ENCODE measurements around the gene CHAF1A.
A peak's percentile ranks its signal among the peaks of the same experiment; 100 is the strongest.

CHAF1A gene

DNA sequence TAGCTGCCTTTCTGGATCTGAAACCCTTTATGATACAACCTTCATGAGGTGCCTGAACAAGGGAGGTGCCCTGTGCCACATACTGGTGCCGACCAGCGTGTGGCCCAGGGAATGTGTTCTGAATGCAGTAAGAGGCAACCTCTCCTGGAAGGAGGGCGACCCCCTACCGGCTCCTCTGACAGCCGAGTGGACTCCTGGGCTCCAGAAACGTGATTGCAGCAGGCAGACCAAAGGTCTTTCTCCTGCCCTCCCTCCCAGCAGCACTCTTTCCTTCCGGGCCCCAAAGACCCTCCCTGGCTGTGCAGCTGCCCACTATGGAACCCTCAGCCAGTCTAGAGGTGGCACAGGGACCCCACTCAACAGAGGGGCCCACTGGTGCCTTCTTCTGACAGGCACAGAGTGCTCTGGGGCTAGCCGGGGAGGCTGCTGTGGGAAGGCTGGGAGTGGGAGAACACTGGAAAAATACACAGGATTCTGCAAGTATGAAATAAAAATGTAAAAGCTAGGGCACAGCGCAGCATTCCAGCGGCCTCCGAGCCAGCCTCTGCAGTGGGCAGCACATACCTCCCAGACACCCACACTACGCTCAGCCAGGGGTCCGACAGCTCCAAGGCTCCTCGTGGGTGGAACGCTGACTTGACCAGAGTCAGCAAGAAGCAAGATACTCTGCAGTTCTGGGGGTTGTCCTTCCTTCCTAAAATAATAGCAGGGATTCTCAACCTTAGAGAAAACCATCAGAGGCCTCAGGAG is 17.0 kb upstream of the CHAF1A start:
- POLR2A ChIA-PET, result interaction anchor here (0.7 to 1.5 kb wide), 2 partner anchors 10 to 31 kb away, joined by 3 to 6 read pairs; no protein-coding TSS in a partner anchor
- H3K36me3 ChIP-seq (ENCODE audit: control insufficient read depth in 2 of 2, insufficient read depth in 1 of 2, low read length in 2 of 2), result peaks cover 0 to 29% of the 10 kb centered on the region in 2 experiments; a peak in 2 of 3 replicates
- H3K27ac ChIP-seq (ENCODE audit: extremely low read depth, low read depth, low read length), result no peak overlapping the region

DNA sequence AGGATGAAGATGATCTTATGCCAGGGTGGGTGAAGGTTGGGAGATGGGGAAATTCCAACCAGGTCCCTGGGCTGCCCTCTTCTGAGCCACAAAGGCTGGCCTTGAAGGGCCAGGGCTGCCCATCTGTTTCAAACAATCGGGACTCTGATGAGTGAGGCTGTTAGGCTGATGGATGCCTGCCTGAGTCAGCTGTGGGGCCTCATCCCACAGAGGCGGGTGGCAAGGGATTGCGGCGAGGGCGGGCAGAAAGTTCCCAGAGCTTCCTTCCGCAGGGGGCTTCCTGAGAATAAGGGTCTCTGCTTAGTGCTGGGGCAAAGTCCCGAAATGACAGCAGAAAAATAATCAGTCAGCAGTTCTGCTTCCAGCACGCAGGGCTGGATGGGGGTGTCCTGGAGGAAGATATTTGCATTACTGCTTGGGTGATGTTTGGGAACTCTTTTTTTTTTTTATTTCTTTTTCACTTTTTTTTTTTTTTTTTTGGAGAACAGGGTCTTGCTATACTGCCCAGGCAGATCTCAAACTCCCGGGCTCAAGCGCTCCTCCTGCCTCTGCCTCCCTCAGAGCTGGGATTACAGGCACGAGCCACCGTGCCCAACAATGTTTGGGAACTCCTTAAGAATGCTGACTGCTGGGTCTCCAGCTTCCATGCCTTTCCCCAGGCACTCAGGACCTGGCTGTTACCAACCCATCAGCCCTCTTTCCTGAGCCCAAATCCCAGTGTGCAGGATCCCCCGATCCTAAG is 16.2 kb upstream of the CHAF1A start:
- H3K36me3 ChIP-seq (ENCODE audit: control insufficient read depth in 2 of 2, insufficient read depth in 1 of 2, low read length in 2 of 2), result peaks cover 0 to 29% of the 10 kb centered on the region in 2 experiments; a peak in 2 of 3 replicates
- TF ChIP-seq RBAK (tag by site-specific recombination; IDR thresholded peaks at IDR 0.05) (no peak), ZNF423 (tag by site-specific recombination; IDR thresholded peaks at IDR 0.05) (no peak), ZBTB8A (tag by site-specific recombination; IDR thresholded peaks at IDR 0.05) (peak; percentile 53; the same call in 1 of the 2 replicates)
- POLR2A ChIA-PET, result interaction anchor here (0.7 to 1.5 kb wide), 3 partner anchors 11 to 56 kb away, joined by 3 to 9 read pairs (median 6); no protein-coding TSS in a partner anchor
- CTCF ChIA-PET, result interaction anchor here (0.6 to 1.0 kb wide), 3 partner anchors 9 to 42 kb away, joined by 4 to 7 read pairs (median 5); no protein-coding TSS in a partner anchor
- H3K4me1 ChIP-seq (ENCODE audit: control insufficient read depth, insufficient read depth, low read length), result peaks cover 11% of the 10 kb centered on the region
- no peak overlapping the region for H3K4me3 ChIP-seq (ENCODE audit: low read depth, low read length)
- H3K27ac ChIP-seq (ENCODE audit: extremely low read depth, low read depth, low read length), result no peak overlapping the region
- no peaks in the 10 kb centered on the region for H3K9me3 ChIP-seq (ENCODE audit: control insufficient read depth, insufficient read depth, low read depth, low read length)

More for the DNA sequence above, 17.0 kb upstream of the CHAF1A start:
- peaks cover 4% of the 10 kb centered on the region for H3K4me1 ChIP-seq (ENCODE audit: control insufficient read depth, insufficient read depth, low read length)
- H3K9me3 ChIP-seq (ENCODE audit: control insufficient read depth, insufficient read depth, low read depth, low read length), result no peaks in the 10 kb centered on the region
- TF ChIP-seq ZIC2 (tag by site-specific recombination; IDR thresholded peaks at IDR 0.05) (peak; percentile 89), ZNF514 (tag by site-specific recombination; IDR thresholded peaks at IDR 0.05) (no peak), ZFHX2 (tag by site-specific recombination; conservative IDR thresholded peaks at IDR 0.05) (peak; percentile 74), EGR2 (tag by site-specific recombination; IDR thresholded peaks at IDR 0.05; ENCODE audit: low read depth) (peak; percentile 88)
- no peak overlapping the region for H3K4me3 ChIP-seq (ENCODE audit: low read depth, low read length)
- CTCF ChIA-PET, result interaction anchor here (0.6 to 1.0 kb wide), 5 partner anchors 8 to 266 kb away, joined by 3 to 7 read pairs (median 4); partner anchors contain the start of gene SH3GL1

DNA sequence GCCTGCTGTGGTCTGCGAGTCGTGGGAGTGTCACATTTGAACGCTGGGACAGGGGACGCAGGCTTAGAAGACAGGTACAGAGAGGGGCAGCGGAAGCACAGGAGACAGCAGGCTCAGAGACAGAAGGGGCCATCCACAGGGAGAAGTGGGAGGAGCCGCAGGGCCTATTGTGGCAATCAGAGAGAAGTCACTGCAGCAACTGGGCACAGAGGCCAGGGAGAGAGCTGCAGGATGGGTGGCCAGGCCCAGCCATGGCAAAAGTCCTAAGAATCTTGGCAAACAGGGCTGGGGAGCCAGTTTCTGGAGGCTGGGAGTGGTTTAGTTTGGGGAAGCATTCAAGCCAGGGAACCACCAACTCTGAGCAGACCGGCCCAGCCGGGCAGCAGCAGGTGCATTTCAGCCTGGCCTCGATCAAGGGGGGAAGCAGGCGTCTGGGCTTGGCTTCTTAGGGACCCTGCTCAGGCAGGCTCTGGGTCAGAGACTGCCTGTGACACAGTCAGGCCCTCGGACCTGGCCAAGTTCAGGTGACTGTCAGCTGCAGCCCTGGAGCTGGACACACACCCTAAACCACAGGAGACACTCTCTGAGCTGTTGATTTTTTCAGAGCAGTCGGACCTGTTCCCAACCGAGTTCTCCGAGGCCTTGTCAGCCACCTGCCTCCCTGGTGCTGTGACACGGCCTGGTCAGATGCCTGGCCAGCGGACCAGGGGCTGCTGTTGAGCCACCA is 13.9 kb upstream of the CHAF1A start:
- no peak overlapping the region for H3K4me3 ChIP-seq (ENCODE audit: low read depth, low read length)
- no peak overlapping the region for H3K27ac ChIP-seq (ENCODE audit: extremely low read depth, low read depth, low read length)
- H3K36me3 ChIP-seq (ENCODE audit: control insufficient read depth in 2 of 2, insufficient read depth in 1 of 2, low read length in 2 of 2), result peaks cover 0 to 27% of the 10 kb centered on the region in 2 experiments; a peak in 2 of 3 replicates
- CTCF ChIA-PET, result interaction anchor here (0.9 to 3.0 kb wide), 3 partner anchors 12 to 36 kb away, joined by 3 to 14 read pairs (median 5); partner anchors contain the start of gene SH3GL1
- no peak for TF ChIP-seq MYNN (tag by site-specific recombination; IDR thresholded peaks at IDR 0.05; ENCODE audit: borderline replicate concordance)
- peak; percentile 37; the same call in 1 of the 2 replicates for TF ChIP-seq ZIC2 (tag by site-specific recombination; IDR thresholded peaks at IDR 0.05)
- H3K9me3 ChIP-seq (ENCODE audit: control insufficient read depth, insufficient read depth, low read depth, low read length), result no peaks in the 10 kb centered on the region
- POLR2A ChIA-PET, result no interaction called here
- peaks cover 13% of the 10 kb centered on the region for H3K4me1 ChIP-seq (ENCODE audit: control insufficient read depth, insufficient read depth, low read length)

DNA sequence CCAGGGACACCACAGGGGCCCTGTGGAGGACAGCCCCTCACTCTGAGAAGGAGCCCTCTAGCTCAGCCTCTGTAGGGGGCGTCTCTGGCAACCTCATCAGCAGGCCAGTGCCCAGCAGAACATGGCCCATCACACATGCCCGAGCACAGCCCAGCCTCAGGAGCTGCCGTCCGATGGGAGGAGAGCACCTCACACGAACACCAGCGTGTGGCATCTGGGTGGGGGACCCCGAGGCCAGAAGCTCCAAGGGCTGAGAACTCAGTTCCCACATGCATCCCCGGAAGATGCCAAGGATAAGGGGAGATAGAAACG is 13.4 kb upstream of the CHAF1A start:
- Histone ChIP-seq H3K27ac (ENCODE audit: extremely low read depth, low read depth, low read length) (no peak overlapping the region), H3K4me1 (ENCODE audit: control insufficient read depth, insufficient read depth, low read length) (peaks cover 13% of the 10 kb centered on the region), H3K4me3 (ENCODE audit: low read depth, low read length) (no peak overlapping the region), H3K36me3 (ENCODE audit: control insufficient read depth in 2 of 2, insufficient read depth in 1 of 2, low read length in 2 of 2) (peaks cover 0 to 22% of the 10 kb centered on the region in 2 experiments; a peak in 2 of 3 replicates), H3K9me3 (ENCODE audit: control insufficient read depth, insufficient read depth, low read depth, low read length) (no peaks in the 10 kb centered on the region)
- ChIA-PET POLR2A (no interaction called here), CTCF (interaction anchor here (0.9 to 3.0 kb wide), 2 partner anchors 11 to 36 kb away, joined by 3 to 14 read pairs; partner anchors contain the start of gene SH3GL1)
- TF ChIP-seq ZNF174 (tag by site-specific recombination; IDR thresholded peaks at IDR 0.05), result no peak
- TF ChIP-seq ZBTB21 (tag by site-specific recombination; IDR thresholded peaks at IDR 0.05), result no peak
- TF ChIP-seq, protein P1, sequence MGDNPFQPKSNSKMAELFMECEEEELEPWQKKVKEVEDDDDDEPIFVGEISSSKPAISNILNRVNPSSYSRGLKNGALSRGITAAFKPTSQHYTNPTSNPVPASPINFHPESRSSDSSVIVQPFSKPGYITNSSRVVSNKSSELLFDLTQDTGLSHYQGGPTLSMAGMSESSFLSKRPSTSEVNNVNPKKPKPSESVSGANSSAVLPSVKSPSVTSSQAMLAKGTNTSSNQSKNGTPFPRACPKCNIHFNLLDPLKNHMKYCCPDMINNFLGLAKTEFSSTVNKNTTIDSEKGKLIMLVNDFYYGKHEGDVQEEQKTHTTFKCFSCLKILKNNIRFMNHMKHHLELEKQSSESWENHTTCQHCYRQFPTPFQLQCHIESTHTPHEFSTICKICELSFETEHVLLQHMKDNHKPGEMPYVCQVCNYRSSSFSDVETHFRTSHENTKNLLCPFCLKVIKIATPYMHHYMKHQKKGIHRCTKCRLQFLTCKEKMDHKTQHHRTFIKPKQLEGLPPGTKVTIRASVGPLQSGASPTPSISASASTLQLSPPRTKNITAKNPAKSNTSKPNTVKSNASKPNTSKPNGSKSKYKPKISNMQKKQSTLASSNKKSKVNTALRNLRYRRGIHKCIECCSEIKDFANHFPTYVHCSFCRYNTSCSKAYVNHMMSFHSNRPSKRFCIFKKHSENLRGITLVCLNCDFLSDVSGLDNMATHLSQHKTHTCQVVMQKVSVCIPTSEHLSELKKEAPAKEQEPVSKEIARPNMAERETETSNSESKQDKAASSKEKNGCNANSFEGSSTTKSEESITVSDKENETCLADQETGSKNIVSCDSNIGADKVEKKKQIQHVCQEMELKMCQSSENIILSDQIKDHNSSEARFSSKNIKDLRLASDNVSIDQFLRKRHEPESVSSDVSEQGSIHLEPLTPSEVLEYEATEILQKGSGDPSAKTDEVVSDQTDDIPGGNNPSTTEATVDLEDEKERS (tag by site-specific recombination; IDR thresholded peaks at IDR 0.05), result no peak
- TF ChIP-seq ZNF37A (tag by site-specific recombination; IDR thresholded peaks at IDR 0.05), result no peak
- no peak for TF ChIP-seq ZNF529 (tag by site-specific recombination; IDR thresholded peaks at IDR 0.05; ENCODE audit: insufficient replicate concordance)
- no peak for TF ChIP-seq FEZF1 (tag by site-specific recombination; IDR thresholded peaks at IDR 0.05)
- TF ChIP-seq KLF1 (tag by site-specific recombination; IDR thresholded peaks at IDR 0.05), result no peak
- no peak for TF ChIP-seq ZNF660 (tag by site-specific recombination; IDR thresholded peaks at IDR 0.05)
- no peak for TF ChIP-seq ZNF776 (tag by site-specific recombination; IDR thresholded peaks at IDR 0.05; ENCODE audit: borderline replicate concordance)
- TF ChIP-seq HOXC10 (CRISPR knock-in tag; IDR thresholded peaks at IDR 0.05), result no peak
- no peak for TF ChIP-seq ZNF423 (tag by site-specific recombination; IDR thresholded peaks at IDR 0.05)
- TF ChIP-seq ZNF114 (tag by site-specific recombination; IDR thresholded peaks at IDR 0.05), result no peak
- TF ChIP-seq, protein P2, sequence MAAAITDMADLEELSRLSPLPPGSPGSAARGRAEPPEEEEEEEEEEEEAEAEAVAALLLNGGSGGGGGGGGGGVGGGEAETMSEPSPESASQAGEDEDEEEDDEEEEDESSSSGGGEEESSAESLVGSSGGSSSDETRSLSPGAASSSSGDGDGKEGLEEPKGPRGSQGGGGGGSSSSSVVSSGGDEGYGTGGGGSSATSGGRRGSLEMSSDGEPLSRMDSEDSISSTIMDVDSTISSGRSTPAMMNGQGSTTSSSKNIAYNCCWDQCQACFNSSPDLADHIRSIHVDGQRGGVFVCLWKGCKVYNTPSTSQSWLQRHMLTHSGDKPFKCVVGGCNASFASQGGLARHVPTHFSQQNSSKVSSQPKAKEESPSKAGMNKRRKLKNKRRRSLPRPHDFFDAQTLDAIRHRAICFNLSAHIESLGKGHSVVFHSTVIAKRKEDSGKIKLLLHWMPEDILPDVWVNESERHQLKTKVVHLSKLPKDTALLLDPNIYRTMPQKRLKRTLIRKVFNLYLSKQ (tag by site-specific recombination; IDR thresholded peaks at IDR 0.05; ENCODE audit: borderline replicate concordance), result no peak
- no peak for TF ChIP-seq ZFHX2 (tag by site-specific recombination; conservative IDR thresholded peaks at IDR 0.05)

Measured in HEK293 (cell line).